Measurements from ENCODE around the gene ILF2.

GRCh38 chr1:153699768-153700167 lies 29.0 kb upstream of the ILF2 start:
- TF ChIP-seq CTCF (IDR thresholded peaks at IDR 0.05) (no peak), POLR2A (IDR thresholded peaks at IDR 0.05; ENCODE audit: low read depth) (no peak), EP300 (IDR thresholded peaks at IDR 0.05) (no peak), POLR2AphosphoS5 (IDR thresholded peaks at IDR 0.05) (no peak)

All from esophagus muscularis mucosa (tissue), 4 donors.